Measurements from ENCODE around the gene ALOX15.

Gene ALOX15

DNA sequence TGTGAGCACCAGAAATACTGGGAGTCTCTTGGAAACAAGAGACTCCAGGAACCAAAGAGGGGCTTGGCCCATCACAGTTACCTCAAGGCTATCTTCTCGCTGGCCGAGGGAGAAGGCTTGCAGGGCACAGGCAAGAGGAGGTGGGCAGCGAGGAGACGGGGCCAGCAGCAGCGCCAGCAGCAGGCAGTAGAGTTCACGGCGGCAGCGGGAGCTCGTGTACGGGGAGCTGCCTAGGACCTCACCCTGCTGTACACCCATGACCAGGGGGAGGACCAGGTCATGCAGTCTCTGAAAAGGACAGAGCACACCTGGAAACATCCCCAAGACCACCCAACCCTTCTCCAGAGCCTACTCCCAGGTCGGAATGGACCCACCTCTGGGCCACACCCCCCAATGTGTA, 31.7 kb upstream of the ALOX15 start:
- peaks cover 65% of the 10 kb centered on the region for H3K36me3 ChIP-seq (ENCODE audit: control insufficient read depth, insufficient read depth, low read length)
- DNase-seq: no peak
- no peaks in the 10 kb centered on the region for H3K4me1 ChIP-seq (ENCODE audit: control insufficient read depth, insufficient read depth, low read length, poor library complexity, severe bottlenecking)
- H3K27me3 ChIP-seq (replicated peaks; ENCODE audit: control insufficient read depth, insufficient read depth, low read length, poor library complexity, severe bottlenecking): no peaks in the 10 kb centered on the region
- H3K4me3 ChIP-seq (ENCODE audit: insufficient read depth, low read depth, low read length, poor library complexity, severe bottlenecking): no peak overlapping the region
- H3K9me3 ChIP-seq (ENCODE audit: control insufficient read depth, low read length): no peaks in the 10 kb centered on the region
- H3K27ac ChIP-seq (ENCODE audit: insufficient read depth, low read length, poor library complexity, severe bottlenecking): no peak overlapping the region

DNA sequence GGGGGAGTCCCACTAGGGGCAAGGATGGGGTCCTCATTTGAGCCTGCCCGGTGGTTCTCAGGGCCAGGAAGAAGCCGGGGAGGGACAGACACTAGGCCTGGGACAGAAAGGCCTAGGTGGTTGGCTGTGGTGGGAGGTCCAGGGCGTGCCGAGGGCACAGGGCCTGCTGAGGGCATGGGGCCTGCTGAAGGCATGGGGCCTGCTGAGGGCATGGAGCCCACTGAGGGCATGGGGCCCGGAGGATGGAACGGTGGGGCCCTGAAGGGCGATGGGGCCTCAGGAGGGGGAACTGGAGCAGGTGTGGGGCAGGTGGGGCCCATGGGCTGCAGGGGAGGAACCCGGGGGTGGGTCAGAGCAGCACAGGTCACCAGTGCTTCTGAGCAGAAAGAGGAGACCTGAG, 31.3 kb upstream of the ALOX15 start:
- H3K36me3 ChIP-seq (ENCODE audit: control insufficient read depth, insufficient read depth, low read length): peaks cover 65% of the 10 kb centered on the region
- no peak overlapping the region for H3K4me3 ChIP-seq (ENCODE audit: insufficient read depth, low read depth, low read length, poor library complexity, severe bottlenecking)
- DNase-seq: no peak
- no peaks in the 10 kb centered on the region for H3K9me3 ChIP-seq (ENCODE audit: control insufficient read depth, low read length)
- no peaks in the 10 kb centered on the region for H3K27me3 ChIP-seq (replicated peaks; ENCODE audit: control insufficient read depth, insufficient read depth, low read length, poor library complexity, severe bottlenecking)
- no peak overlapping the region for H3K27ac ChIP-seq (ENCODE audit: insufficient read depth, low read length, poor library complexity, severe bottlenecking)
- H3K4me1 ChIP-seq (ENCODE audit: control insufficient read depth, insufficient read depth, low read length, poor library complexity, severe bottlenecking): no peaks in the 10 kb centered on the region

DNA sequence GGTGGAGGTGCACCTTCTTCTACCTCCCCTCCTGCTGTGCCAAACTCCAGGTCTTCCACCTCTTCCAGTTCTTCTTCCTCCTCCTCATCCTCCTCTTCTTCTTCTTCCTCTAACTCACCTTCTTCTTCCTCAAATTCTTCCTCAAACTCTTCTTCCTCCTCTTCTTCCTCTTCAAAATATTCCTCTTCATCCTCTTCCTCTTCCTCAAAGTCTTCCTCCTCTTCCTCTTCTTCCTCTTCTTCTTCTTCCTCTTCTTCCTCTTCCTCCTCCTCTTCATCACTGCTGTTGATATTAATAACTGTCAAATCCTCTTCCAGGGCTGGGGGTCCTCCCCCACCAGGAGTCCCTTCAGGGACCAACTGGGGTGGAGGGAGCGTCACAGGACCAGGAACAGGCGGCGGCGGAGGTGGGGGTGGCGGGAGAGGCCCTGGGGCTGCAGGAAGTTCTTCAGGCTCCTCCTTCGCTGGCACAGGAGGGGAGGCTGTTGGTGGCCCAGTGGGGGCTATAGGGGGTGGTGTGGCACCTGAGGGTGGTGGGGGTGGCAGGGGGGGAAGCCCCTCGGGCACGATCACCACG, 30.7 kb upstream of the ALOX15 start:
- H3K27me3 ChIP-seq (replicated peaks; ENCODE audit: control insufficient read depth, insufficient read depth, low read length, poor library complexity, severe bottlenecking): no peaks in the 10 kb centered on the region
- no peak overlapping the region for H3K4me3 ChIP-seq (ENCODE audit: insufficient read depth, low read depth, low read length, poor library complexity, severe bottlenecking)
- H3K27ac ChIP-seq (ENCODE audit: insufficient read depth, low read length, poor library complexity, severe bottlenecking): no peak overlapping the region
- H3K36me3 ChIP-seq (ENCODE audit: control insufficient read depth, insufficient read depth, low read length): peaks cover 60% of the 10 kb centered on the region
- H3K4me1 ChIP-seq (ENCODE audit: control insufficient read depth, insufficient read depth, low read length, poor library complexity, severe bottlenecking): no peaks in the 10 kb centered on the region
- DNase-seq: no peak
- no peaks in the 10 kb centered on the region for H3K9me3 ChIP-seq (ENCODE audit: control insufficient read depth, low read length)

DNA sequence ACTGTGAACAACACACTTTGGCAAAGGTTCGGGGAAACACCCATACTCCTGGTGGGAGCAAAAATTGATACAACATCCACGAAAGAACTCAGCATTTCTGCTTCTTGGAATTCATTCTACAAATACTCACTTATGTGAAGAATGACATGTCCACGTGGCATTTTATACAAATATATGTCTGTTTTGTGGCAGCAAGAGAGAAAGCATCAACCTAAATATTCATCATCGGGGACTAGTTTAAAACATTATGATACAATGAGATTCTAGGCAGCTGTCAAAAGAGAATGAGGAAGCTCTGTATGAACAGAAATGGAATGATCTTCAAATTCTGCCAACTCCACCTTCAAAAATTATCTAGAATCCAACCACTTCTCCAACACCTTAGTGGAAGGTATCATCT, 25.7 kb upstream of the ALOX15 start:
- Histone ChIP-seq H3K9me3 (ENCODE audit: control insufficient read depth, low read length) (no peaks in the 10 kb centered on the region), H3K27me3 (replicated peaks; ENCODE audit: control insufficient read depth, insufficient read depth, low read length, poor library complexity, severe bottlenecking) (no peaks in the 10 kb centered on the region), H3K4me3 (ENCODE audit: insufficient read depth, low read depth, low read length, poor library complexity, severe bottlenecking) (no peak overlapping the region), H3K36me3 (ENCODE audit: control insufficient read depth, insufficient read depth, low read length) (peaks cover 13% of the 10 kb centered on the region), H3K4me1 (ENCODE audit: control insufficient read depth, insufficient read depth, low read length, poor library complexity, severe bottlenecking) (no peaks in the 10 kb centered on the region), H3K27ac (ENCODE audit: insufficient read depth, low read length, poor library complexity, severe bottlenecking) (no peak overlapping the region)
- DNase-seq: no peak

DNA sequence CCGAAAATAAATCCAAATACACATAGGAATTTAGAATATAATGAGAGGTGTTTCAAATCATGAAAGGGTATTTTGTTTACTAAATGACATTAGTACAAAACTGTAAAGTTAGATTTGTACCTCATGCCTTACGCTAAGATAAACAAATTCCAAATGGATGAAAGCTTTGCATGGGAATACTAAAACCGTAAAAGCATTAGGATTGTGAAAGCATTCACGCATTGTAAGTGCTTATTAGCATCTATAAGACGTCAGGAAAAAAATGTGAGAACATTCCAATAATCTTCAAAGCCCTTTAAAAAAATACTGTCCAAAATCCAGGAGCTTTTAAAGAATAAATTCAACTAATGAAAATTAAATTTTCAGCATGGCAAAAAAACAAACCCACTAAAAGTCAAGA, 24.8 kb upstream of the ALOX15 start:
- no peaks in the 10 kb centered on the region for H3K4me1 ChIP-seq (ENCODE audit: control insufficient read depth, insufficient read depth, low read length, poor library complexity, severe bottlenecking)
- H3K4me3 ChIP-seq (ENCODE audit: insufficient read depth, low read depth, low read length, poor library complexity, severe bottlenecking): no peak overlapping the region
- H3K9me3 ChIP-seq (ENCODE audit: control insufficient read depth, low read length): no peaks in the 10 kb centered on the region
- peaks cover 5% of the 10 kb centered on the region for H3K36me3 ChIP-seq (ENCODE audit: control insufficient read depth, insufficient read depth, low read length)
- no peaks in the 10 kb centered on the region for H3K27me3 ChIP-seq (replicated peaks; ENCODE audit: control insufficient read depth, insufficient read depth, low read length, poor library complexity, severe bottlenecking)
- no peak for DNase-seq
- no peak overlapping the region for H3K27ac ChIP-seq (ENCODE audit: insufficient read depth, low read length, poor library complexity, severe bottlenecking)

DNA sequence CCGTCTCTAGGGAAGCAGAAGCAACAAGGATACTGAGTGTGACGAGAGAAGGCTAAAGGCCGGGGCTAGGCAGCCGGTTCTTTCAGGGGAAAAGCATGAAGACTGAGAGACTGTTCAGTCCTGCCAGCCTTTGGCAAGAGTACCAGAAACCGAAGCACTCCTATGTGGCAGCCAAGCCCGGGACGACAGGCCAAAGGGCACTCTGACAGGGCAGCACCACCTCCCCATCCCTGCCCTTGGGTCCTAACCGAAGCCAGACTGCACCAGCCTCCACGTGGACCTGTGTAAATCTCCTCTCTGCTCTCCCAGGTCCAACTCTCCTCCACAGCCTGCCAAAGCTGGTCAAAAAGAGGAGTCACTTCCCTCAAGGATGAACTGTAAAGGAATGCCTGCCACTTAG, 23.5 kb upstream of the ALOX15 start:
- no peak overlapping the region for H3K4me3 ChIP-seq (ENCODE audit: insufficient read depth, low read depth, low read length, poor library complexity, severe bottlenecking)
- no peaks in the 10 kb centered on the region for H3K36me3 ChIP-seq (ENCODE audit: control insufficient read depth, insufficient read depth, low read length)
- no peaks in the 10 kb centered on the region for H3K9me3 ChIP-seq (ENCODE audit: control insufficient read depth, low read length)
- no peak for DNase-seq
- H3K27me3 ChIP-seq (replicated peaks; ENCODE audit: control insufficient read depth, insufficient read depth, low read length, poor library complexity, severe bottlenecking): no peaks in the 10 kb centered on the region
- no peaks in the 10 kb centered on the region for H3K4me1 ChIP-seq (ENCODE audit: control insufficient read depth, insufficient read depth, low read length, poor library complexity, severe bottlenecking)
- H3K27ac ChIP-seq (ENCODE audit: insufficient read depth, low read length, poor library complexity, severe bottlenecking): no peak overlapping the region

DNA sequence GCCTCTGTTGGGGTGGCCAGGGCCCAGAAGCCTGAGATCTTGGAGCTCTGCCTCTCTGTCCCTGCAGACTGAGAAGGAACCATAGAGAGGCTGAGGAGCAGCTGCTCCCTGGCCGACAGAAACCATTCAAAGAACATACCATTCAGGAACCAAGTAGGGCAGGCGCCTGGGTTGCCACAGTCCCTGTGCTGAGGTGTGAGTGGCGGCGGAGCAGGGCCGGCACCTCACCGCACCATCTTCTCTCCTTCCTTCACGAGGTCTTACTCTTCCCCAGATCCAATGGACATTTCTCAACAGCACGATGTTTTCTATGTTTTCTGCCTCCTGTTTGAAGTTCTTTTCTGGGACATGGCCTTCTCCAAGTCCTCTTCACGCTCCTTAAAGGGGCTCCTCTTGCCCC, 22.8 kb upstream of the ALOX15 start:
- no peaks in the 10 kb centered on the region for H3K27me3 ChIP-seq (replicated peaks; ENCODE audit: control insufficient read depth, insufficient read depth, low read length, poor library complexity, severe bottlenecking)
- no peaks in the 10 kb centered on the region for H3K9me3 ChIP-seq (ENCODE audit: control insufficient read depth, low read length)
- no peaks in the 10 kb centered on the region for H3K4me1 ChIP-seq (ENCODE audit: control insufficient read depth, insufficient read depth, low read length, poor library complexity, severe bottlenecking)
- no peak for DNase-seq
- H3K4me3 ChIP-seq (ENCODE audit: insufficient read depth, low read depth, low read length, poor library complexity, severe bottlenecking): no peak overlapping the region
- no peak overlapping the region for H3K27ac ChIP-seq (ENCODE audit: insufficient read depth, low read length, poor library complexity, severe bottlenecking)
- no peaks in the 10 kb centered on the region for H3K36me3 ChIP-seq (ENCODE audit: control insufficient read depth, insufficient read depth, low read length)

DNA sequence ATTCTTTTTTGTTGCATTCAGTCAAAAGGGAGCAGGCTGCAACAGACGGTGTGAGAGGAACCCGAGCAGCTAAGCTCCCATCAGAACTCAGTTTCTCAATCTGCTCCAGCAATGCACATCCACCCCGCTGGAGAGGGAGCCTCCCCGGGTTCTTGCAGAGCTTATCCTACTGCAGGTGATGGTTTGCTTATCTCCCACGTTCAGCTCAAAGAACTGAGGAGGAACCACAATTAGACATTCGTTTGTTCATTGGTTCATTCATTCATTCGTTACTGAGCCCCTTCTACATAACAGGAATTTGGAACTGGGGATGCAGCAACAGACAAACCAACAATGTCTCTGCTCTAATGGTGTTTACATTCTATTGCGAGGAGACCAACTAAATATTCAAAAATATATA, 22.2 kb upstream of the ALOX15 start:
- no peak for DNase-seq
- Histone ChIP-seq H3K36me3 (ENCODE audit: control insufficient read depth, insufficient read depth, low read length) (no peaks in the 10 kb centered on the region), H3K4me1 (ENCODE audit: control insufficient read depth, insufficient read depth, low read length, poor library complexity, severe bottlenecking) (no peaks in the 10 kb centered on the region), H3K27ac (ENCODE audit: insufficient read depth, low read length, poor library complexity, severe bottlenecking) (no peak overlapping the region), H3K27me3 (replicated peaks; ENCODE audit: control insufficient read depth, insufficient read depth, low read length, poor library complexity, severe bottlenecking) (no peaks in the 10 kb centered on the region), H3K9me3 (ENCODE audit: control insufficient read depth, low read length) (no peaks in the 10 kb centered on the region), H3K4me3 (ENCODE audit: insufficient read depth, low read depth, low read length, poor library complexity, severe bottlenecking) (no peak overlapping the region)

DNA sequence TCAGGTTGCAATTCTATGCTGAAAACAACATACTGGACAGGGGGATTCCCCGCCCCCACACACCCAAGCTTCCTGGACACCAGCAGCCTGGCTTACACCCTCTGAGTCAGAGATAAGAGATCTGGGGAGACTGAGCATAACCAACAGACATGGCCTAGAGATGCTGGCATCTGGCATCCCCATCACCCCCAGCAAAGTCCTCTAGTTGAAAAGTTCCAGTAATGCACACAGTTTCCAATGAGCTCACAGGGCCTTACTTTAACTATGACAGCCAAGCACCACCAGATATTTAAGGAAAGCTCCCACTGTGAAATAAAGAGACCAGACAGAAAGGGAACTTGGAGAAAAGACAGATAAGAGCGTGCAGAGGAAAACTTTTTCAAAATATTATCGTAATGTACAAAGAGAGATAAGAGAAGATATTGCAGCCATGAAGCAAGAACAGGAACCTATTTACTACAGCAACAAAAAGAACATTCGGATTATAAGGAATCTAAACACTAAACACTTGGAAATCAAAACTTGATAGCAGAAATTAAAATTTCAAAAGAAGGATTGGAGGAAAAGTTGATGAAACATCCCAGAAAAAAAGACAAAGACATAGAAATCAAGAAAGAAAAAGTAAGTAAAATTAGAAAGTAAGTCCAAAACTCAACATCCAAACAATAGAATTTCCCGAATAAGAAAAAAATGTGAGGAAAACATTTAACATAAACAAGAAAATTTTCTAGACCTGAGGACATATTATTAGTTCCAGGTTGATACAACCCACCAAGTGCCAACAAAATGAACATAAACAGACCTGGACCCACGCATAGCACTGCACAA, 17.2 kb upstream of the ALOX15 start:
- Histone ChIP-seq H3K27ac (ENCODE audit: insufficient read depth, low read length, poor library complexity, severe bottlenecking) (no peak overlapping the region), H3K4me3 (ENCODE audit: insufficient read depth, low read depth, low read length, poor library complexity, severe bottlenecking) (no peak overlapping the region), H3K9me3 (ENCODE audit: control insufficient read depth, low read length) (no peaks in the 10 kb centered on the region), H3K27me3 (replicated peaks; ENCODE audit: control insufficient read depth, insufficient read depth, low read length, poor library complexity, severe bottlenecking) (no peaks in the 10 kb centered on the region), H3K4me1 (ENCODE audit: control insufficient read depth, insufficient read depth, low read length, poor library complexity, severe bottlenecking) (no peaks in the 10 kb centered on the region), H3K36me3 (ENCODE audit: control insufficient read depth, insufficient read depth, low read length) (no peaks in the 10 kb centered on the region)
- no peak for DNase-seq

DNA sequence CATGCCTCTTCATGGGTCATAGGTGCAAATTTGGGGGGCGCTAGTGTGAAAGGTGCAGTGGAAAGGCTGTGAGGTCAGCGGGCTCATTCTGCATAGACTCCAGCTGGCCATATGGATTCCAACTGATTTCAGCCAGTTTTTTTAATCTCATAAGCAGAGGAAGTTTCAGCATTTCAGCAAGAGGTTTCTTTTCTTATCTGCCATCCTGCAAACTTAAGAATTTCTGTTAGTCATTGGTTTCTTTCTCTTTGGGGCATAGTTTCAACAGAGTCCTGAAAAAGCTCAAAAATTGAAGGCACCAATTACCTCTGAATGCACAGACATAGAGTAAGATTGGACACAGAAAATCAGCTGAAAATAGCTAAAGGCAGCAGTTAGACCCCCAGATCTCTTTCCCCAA, 16.2 kb upstream of the ALOX15 start:
- Histone ChIP-seq H3K27ac (ENCODE audit: insufficient read depth, low read length, poor library complexity, severe bottlenecking) (no peak overlapping the region), H3K4me3 (ENCODE audit: insufficient read depth, low read depth, low read length, poor library complexity, severe bottlenecking) (no peak overlapping the region), H3K27me3 (replicated peaks; ENCODE audit: control insufficient read depth, insufficient read depth, low read length, poor library complexity, severe bottlenecking) (no peaks in the 10 kb centered on the region), H3K36me3 (ENCODE audit: control insufficient read depth, insufficient read depth, low read length) (no peaks in the 10 kb centered on the region), H3K4me1 (ENCODE audit: control insufficient read depth, insufficient read depth, low read length, poor library complexity, severe bottlenecking) (no peaks in the 10 kb centered on the region), H3K9me3 (ENCODE audit: control insufficient read depth, low read length) (no peaks in the 10 kb centered on the region)
- DNase-seq: no peak

Data from effector memory CD4-positive, alpha-beta T cell (primary cell).